Neural crest cell (in vitro differentiated cells): ENCODE measurements around the gene PCSK2. TPM values are rescaled to one million over a fixed set of nuclear protein-coding genes. Genes with fewer than 3 reads are reported as not detected.

Source experiments
- DNase-seq: peaks from one replicate; pipeline ENCODE4 v3.0.0; 2021; ENCODE audit warnings: low read depth, mixed read lengths, low spot score
- H3K27ac Mint-ChIP-seq: one replicate; pipeline ENCODE4 v1.8.0; 2021; ENCODE audit warnings: mild to moderate bottlenecking, mixed read lengths; ENCODE audit not compliant: unreplicated experiment
- H3K27me3 Mint-ChIP-seq: 2 replicates; pipeline ENCODE4 v1.8.0; 2021; ENCODE audit warnings: low read depth, mild to moderate bottlenecking, mixed read lengths
- H3K36me3 Mint-ChIP-seq: 2 replicates; pipeline ENCODE4 v1.8.0; 2021; ENCODE audit warnings: low read depth, mild to moderate bottlenecking, mixed read lengths
- H3K4me1 Mint-ChIP-seq: 2 replicates; pipeline ENCODE4 v1.8.0; 2021; ENCODE audit warnings: mixed read lengths
- H3K4me3 Mint-ChIP-seq: one replicate; pipeline ENCODE4 v1.8.0; 2021; ENCODE audit warnings: mild to moderate bottlenecking, mixed read lengths
- H3K9me3 Mint-ChIP-seq: 2 replicates; pipeline ENCODE4 v1.8.0; 2021; ENCODE audit warnings: mixed read lengths
- total RNA-seq: library from RNA; stranded (reverse); gene quantifications from 2 replicates; pipeline ENCODE4 v1.2.1, GENCODE V29; 2021
- TF ChIP-seq, protein P1 (sequence below): fragments of 200-600 bp; sonication (generic); conservative IDR thresholded peaks from 2 replicates; pipeline ENCODE4 v1.5.0; 2021; ENCODE audit warnings: antibody characterized with exemption, mild to moderate bottlenecking

The PCSK2 gene
- total RNA-seq, 1 donor from 2014 or later, result 2.1 TPM

DNA sequence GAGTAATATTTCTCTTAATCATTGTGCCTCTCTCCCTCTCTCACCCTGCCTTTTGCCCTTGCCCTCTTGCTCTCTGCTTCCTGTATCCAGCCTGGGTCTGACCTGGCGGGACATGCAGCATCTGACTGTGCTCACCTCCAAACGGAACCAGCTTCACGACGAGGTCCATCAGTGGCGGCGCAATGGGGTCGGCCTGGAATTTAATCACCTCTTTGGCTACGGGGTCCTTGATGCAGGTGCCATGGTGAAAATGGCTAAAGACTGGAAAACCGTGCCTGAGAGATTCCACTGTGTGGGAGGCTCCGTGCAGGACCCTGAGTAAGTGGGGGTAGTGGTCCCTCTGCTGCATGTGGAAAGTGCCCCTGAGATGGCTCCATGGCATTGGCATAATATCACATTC is 238.4 kb downstream of the PCSK2 start:
- no peaks in the 10 kb centered on the region for H3K36me3 Mint-ChIP-seq
- H3K4me3 Mint-ChIP-seq, result no peak overlapping the region
- peak overlapping the region; percentile 71 for H3K27ac Mint-ChIP-seq
- no peaks in the 10 kb centered on the region for H3K4me1 Mint-ChIP-seq
- H3K27me3 Mint-ChIP-seq, result no peaks in the 10 kb centered on the region
- no peak for DNase-seq
- no peaks in the 10 kb centered on the region for H3K9me3 Mint-ChIP-seq
- TF ChIP-seq, protein P1, sequence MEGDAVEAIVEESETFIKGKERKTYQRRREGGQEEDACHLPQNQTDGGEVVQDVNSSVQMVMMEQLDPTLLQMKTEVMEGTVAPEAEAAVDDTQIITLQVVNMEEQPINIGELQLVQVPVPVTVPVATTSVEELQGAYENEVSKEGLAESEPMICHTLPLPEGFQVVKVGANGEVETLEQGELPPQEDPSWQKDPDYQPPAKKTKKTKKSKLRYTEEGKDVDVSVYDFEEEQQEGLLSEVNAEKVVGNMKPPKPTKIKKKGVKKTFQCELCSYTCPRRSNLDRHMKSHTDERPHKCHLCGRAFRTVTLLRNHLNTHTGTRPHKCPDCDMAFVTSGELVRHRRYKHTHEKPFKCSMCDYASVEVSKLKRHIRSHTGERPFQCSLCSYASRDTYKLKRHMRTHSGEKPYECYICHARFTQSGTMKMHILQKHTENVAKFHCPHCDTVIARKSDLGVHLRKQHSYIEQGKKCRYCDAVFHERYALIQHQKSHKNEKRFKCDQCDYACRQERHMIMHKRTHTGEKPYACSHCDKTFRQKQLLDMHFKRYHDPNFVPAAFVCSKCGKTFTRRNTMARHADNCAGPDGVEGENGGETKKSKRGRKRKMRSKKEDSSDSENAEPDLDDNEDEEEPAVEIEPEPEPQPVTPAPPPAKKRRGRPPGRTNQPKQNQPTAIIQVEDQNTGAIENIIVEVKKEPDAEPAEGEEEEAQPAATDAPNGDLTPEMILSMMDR, result no peak

GRCh38 chr20:17466641-17467040 is 239.8 kb downstream of the PCSK2 start:
- no peak for DNase-seq
- Mint-ChIP-seq H3K27ac (no peak overlapping the region), H3K27me3 (no peaks in the 10 kb centered on the region), H3K36me3 (no peaks in the 10 kb centered on the region), H3K4me1 (no peaks in the 10 kb centered on the region), H3K4me3 (no peak overlapping the region), H3K9me3 (no peaks in the 10 kb centered on the region)
- TF ChIP-seq, protein P1, result no peak

DNA sequence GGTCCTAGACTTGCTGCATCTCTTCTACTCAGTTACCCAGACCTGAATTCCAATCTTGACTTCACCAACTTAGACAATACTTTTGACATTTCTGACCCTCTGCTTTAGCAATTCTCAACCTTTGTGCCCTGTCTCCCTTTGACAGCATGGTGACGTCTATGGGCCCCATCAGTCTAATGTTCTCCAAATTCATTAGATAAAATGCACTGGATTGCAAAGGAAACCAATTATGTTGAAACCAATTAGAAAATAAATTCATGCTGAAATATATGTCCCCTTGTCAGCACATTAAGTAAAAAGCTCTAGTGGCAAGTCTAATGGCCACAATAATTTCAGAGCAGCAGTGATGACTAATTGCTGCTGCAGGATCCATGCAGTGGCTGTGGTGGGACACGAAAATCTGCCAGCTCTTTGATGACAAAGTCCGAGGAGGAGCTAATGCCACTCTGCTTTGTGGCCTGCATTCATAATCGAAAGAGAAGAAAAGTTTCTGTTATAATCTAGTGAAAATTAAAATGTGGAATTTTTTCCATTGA is 240.3 kb downstream of the PCSK2 start:
- H3K27ac Mint-ChIP-seq, result no peak overlapping the region
- H3K27me3 Mint-ChIP-seq, result no peaks in the 10 kb centered on the region
- H3K36me3 Mint-ChIP-seq, result no peaks in the 10 kb centered on the region
- no peaks in the 10 kb centered on the region for H3K4me1 Mint-ChIP-seq
- H3K4me3 Mint-ChIP-seq, result no peak overlapping the region
- H3K9me3 Mint-ChIP-seq, result no peaks in the 10 kb centered on the region
- TF ChIP-seq, protein P1, result no peak
- DNase-seq, result no peak

- Mint-ChIP-seq H3K4me3 (no peak overlapping the region), H3K36me3 (no peaks in the 10 kb centered on the region), H3K27me3 (no peaks in the 10 kb centered on the region), H3K27ac (no peak overlapping the region), H3K4me1 (no peaks in the 10 kb centered on the region), H3K9me3 (no peaks in the 10 kb centered on the region)
- DNase-seq, result no peak
- TF ChIP-seq, protein P1, result no peak
Observed at GRCh38 chr20:17468073-17468840, 241.4 kb downstream of the PCSK2 start.

DNA sequence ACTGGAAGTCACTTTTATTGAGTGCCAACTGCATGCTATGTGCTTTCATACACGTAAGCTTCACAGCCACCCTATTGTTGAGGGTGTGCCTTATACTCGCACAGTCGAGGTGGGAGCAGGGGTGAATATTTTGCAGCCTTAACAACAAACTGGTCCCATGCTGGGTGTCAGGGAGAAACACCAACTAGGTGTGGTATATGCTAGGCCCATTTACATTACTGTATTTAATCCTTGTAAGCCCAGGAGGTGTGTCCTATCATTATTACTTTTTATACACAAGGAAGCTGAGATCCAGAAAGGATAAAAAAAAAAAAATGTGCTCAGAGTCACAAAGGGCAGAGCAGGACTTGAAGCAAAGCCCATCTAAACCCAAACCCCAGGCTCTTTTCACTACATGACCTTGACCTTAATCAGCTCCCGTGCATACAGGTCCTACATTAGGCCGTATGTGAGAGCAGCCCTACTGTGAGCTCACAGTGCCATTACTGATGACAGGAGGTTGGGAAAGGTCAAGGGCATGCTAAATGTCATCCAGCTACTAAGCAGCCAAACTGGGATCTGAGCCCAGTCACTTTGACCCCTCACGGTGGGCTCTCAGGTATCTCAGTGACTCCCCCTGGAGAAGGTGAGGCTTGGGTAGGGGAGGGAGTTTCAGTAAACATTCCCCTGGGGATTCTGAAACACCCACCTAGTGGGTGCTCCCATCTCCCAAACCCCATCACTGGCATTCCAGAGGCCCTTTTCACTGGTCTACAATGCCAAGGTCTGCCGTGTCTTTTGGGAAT is 242.6 kb downstream of the PCSK2 start:
- no peaks in the 10 kb centered on the region for H3K36me3 Mint-ChIP-seq
- no peak overlapping the region for H3K4me3 Mint-ChIP-seq
- no peaks in the 10 kb centered on the region for H3K27me3 Mint-ChIP-seq
- H3K27ac Mint-ChIP-seq, result no peak overlapping the region
- H3K4me1 Mint-ChIP-seq, result no peaks in the 10 kb centered on the region
- DNase-seq, result no peak
- no peaks in the 10 kb centered on the region for H3K9me3 Mint-ChIP-seq
- TF ChIP-seq, protein P1, result no peak
